Lower lobe of right lung (tissue), 2 donors: ENCODE results near the gene NCAPG2. TPM values are rescaled to one million over a fixed set of nuclear protein-coding genes. Genes with fewer than 3 reads are reported as not detected.

Source experiments
- ATAC-seq, 2 donors: fragments of 200-7000 bp; cut with Tn5 transposase; one replicate each; pipeline ENCODE4 v1.9.1; 2020 to 2022; ENCODE audit warnings: mild to moderate bottlenecking in 2 of 2, moderate library complexity in 2 of 2
- DNase-seq: peaks from one replicate; pipeline ENCODE4 v3.0.0-alpha.2; 2020
- H3K27ac ChIP-seq: fragments of 200-600 bp; one replicate; pipeline ENCODE4 v1.8.0; 2022
- H3K27me3 ChIP-seq: fragments of 200-600 bp; one replicate; pipeline ENCODE4 v1.8.0; 2022; ENCODE audit warnings: low read depth
- H3K36me3 ChIP-seq: fragments of 200-600 bp; one replicate; pipeline ENCODE4 v1.8.0; 2022; ENCODE audit warnings: mild to moderate bottlenecking
- H3K4me1 ChIP-seq: fragments of 200-600 bp; one replicate; pipeline ENCODE4 v1.8.0; 2022
- H3K4me3 ChIP-seq: fragments of 200-600 bp; one replicate; pipeline ENCODE4 v1.8.0; 2022; ENCODE audit warnings: mild to moderate bottlenecking
- H3K9me3 ChIP-seq: fragments of 200-600 bp; one replicate; pipeline ENCODE4 v1.8.0; 2022
- CTCF ChIP-seq: fragments of 200-600 bp; IDR thresholded peaks from one replicate; pipeline ENCODE4 v1.8.0; 2022; ENCODE audit warnings: antibody characterized with exemption, mild to moderate bottlenecking
- intact Hi-C: fragments of 100-400 bp; cut with DNase I; formaldehyde crosslinking; loops from one replicate; pipeline ENCODE4 v1.11.0; 2022
- total RNA-seq: library from RNA; stranded (reverse); fragmentation: NEBNext Ultra II Directional; extraction: Animal tissue kit (Norgen Biotek cat#: 25700); gene quantifications from one replicate; pipeline ENCODE4 v1.2.1, GENCODE V29; 2021
- donor health status: DM: no; HTN: yes; CAD: no; lungs with severe emphysema.

NCAPG2 gene
- total RNA-seq, 1 donor from 2014 or later, result 10.0 TPM

GRCh38 chr7:158664406-158664805, 40.2 kb downstream of the NCAPG2 start:
- Histone ChIP-seq H3K27ac (no peak overlapping the region), H3K27me3 (no peaks in the 10 kb centered on the region), H3K9me3 (no peaks in the 10 kb centered on the region), H3K4me3 (no peak overlapping the region), H3K36me3 (peaks cover 18% of the 10 kb centered on the region), H3K4me1 (no peaks in the 10 kb centered on the region)
- ATAC-seq (no peak), DNase-seq (no peak)
- no peak for TF ChIP-seq CTCF
- intact Hi-C loops, result no loop called here

GRCh38 chr7:158663428-158663741, 41.2 kb downstream of the NCAPG2 start:
- no peaks in the 10 kb centered on the region for H3K27me3 ChIP-seq
- H3K36me3 ChIP-seq, result peaks cover 18% of the 10 kb centered on the region
- no peak overlapping the region for H3K4me3 ChIP-seq
- no peaks in the 10 kb centered on the region for H3K4me1 ChIP-seq
- ATAC-seq (peak in 1 of 2 donors; percentile 32), DNase-seq (no peak)
- no peaks in the 10 kb centered on the region for H3K9me3 ChIP-seq
- no peak for TF ChIP-seq CTCF
- intact Hi-C loops, result no loop called here
- H3K27ac ChIP-seq, result no peak overlapping the region

- intact Hi-C loops, result no loop called here
- no peak overlapping the region for H3K4me3 ChIP-seq
- DNase-seq, result no peak
- no peaks in the 10 kb centered on the region for H3K27me3 ChIP-seq
- no peaks in the 10 kb centered on the region for H3K4me1 ChIP-seq
- peaks cover 18% of the 10 kb centered on the region for H3K36me3 ChIP-seq
- ATAC-seq, result peak in 1 of 2 donors; percentile 32
- no peaks in the 10 kb centered on the region for H3K9me3 ChIP-seq
- H3K27ac ChIP-seq, result no peak overlapping the region
- TF ChIP-seq CTCF, result no peak
Observed at GRCh38 chr7:158662610-158663427, 41.8 kb downstream of the NCAPG2 start.

GRCh38 chr7:158658475-158658874, 46.1 kb downstream of the NCAPG2 start:
- Histone ChIP-seq H3K27me3 (no peaks in the 10 kb centered on the region), H3K4me3 (no peak overlapping the region), H3K27ac (no peak overlapping the region), H3K36me3 (peaks cover 19% of the 10 kb centered on the region), H3K9me3 (no peaks in the 10 kb centered on the region), H3K4me1 (no peaks in the 10 kb centered on the region)
- intact Hi-C loops, result no loop called here
- ATAC-seq, result no peak
- no peak for TF ChIP-seq CTCF
- no peak for DNase-seq

- Histone ChIP-seq H3K4me3 (no peak overlapping the region), H3K27me3 (no peaks in the 10 kb centered on the region), H3K36me3 (peaks cover 11% of the 10 kb centered on the region), H3K4me1 (no peaks in the 10 kb centered on the region), H3K27ac (no peak overlapping the region), H3K9me3 (no peaks in the 10 kb centered on the region)
- intact Hi-C loops, result no loop called here
- TF ChIP-seq CTCF, result no peak
- ATAC-seq, result no peak
- DNase-seq, result no peak
Observed at GRCh38 chr7:158657189-158657746, 47.3 kb downstream of the NCAPG2 start.
